Dermis lymphatic vessel endothelial cell (primary cell): ENCODE measurements around the gene CD48. TPM values are rescaled to one million over a fixed set of nuclear protein-coding genes. Genes with fewer than 3 reads are reported as not detected.

ENCODE experiments used
- total RNA-seq: library from RNA; depleted of rRNA; stranded (reverse); fragments of >200 nt; gene quantifications from 2 replicates; pipeline ENCODE4 v1.2.1, GENCODE V29; 2014

Gene CD48
- not detected in 2 replicates for total RNA-seq

GRCh38 chr1:160711602-160712311 is at the start of gene CD48:
Gene CD48, minus strand, starts transcription at chr1:160711822. Its CDS starts 59 bp downstream, at chr1:160711763.

GRCh38 chr1:160739098-160739511 is 27.5 kb upstream of the CD48 start, which contains the start of gene SLAMF7:
Gene SLAMF7, plus strand, starts transcription at chr1:160739247. Its CDS starts 55 bp downstream, at chr1:160739302.

GRCh38 chr1:160646711-160647328 is 64.8 kb downstream of the CD48 start, which contains the start of gene SLAMF1:
Gene SLAMF1, minus strand, starts transcription at chr1:160647044. Its CDS starts 99 bp downstream, at chr1:160646945.

Other genes with a start within 250 kb of the CD48 start
- not detected in 2 replicates for gene SLAMF6, start 188.6 kb downstream of the CD48 start, total RNA-seq
- gene CD84, start 132.3 kb downstream of the CD48 start, total RNA-seq, result not detected in 2 replicates
- 0.43 TPM in 1 of 2 replicates, not detected in the other for gene SLAMF1, start 64.8 kb downstream of the CD48 start, total RNA-seq
- gene SLAMF7, start 27.4 kb upstream of the CD48 start, total RNA-seq, result not detected in 2 replicates
- gene LY9, start 84.4 kb upstream of the CD48 start, total RNA-seq, result not detected in 2 replicates
- gene CD244, start 151.1 kb upstream of the CD48 start, total RNA-seq, result not detected in 2 replicates
- gene ITLN1, start 173.4 kb upstream of the CD48 start, total RNA-seq, result not detected in 2 replicates
- gene ITLN2, start 243.0 kb upstream of the CD48 start, total RNA-seq, result 0.09 TPM in 1 of 2 replicates, not detected in the other